ENCODE data around the gene HS6ST2. TPM values are rescaled to one million over a fixed set of nuclear protein-coding genes. Genes with fewer than 3 reads are reported as not detected.

HS6ST2 gene
- total and polyA plus RNA-seq, 9 of the 15 experiments (the other 6 are each of a cell fraction or from before 2014, with no cell fraction given) = not detected

- Histone ChIP-seq H3K36me3 (ENCODE audit: control insufficient read depth, insufficient read depth, low read length) (no peaks in the 10 kb centered on the region), H3K4me3 (no peak overlapping the region), H3K4me2 (ENCODE audit: insufficient read depth, low read length) (no peak overlapping the region), H2AFZ (ENCODE audit: low read depth, low read length) (no peak overlapping the region), H3K9me3 (replicated peaks; ENCODE audit: control insufficient read depth, insufficient read depth, low read depth, low read length) (no peaks in the 10 kb centered on the region), H3K27me3 (ENCODE audit: control insufficient read depth in 2 of 2, insufficient read depth in 2 of 2, low read length in 2 of 2) (no peaks in the 10 kb centered on the region), H4K20me1 (replicated peaks; ENCODE audit: control insufficient read depth, insufficient read depth, low read length) (no peaks in the 10 kb centered on the region), H3K4me1 (replicated peaks in 1 of 2; ENCODE audit: control insufficient read depth in 2 of 2, insufficient read depth in 2 of 2, low read length in 2 of 2) (no peaks in the 10 kb centered on the region), H3K9me1 (ENCODE audit: control insufficient read depth, insufficient read depth, low read length) (no peaks in the 10 kb centered on the region), H3K9ac (ENCODE audit: insufficient read depth in 1 of 2, low read depth in 2 of 2, low read length in 2 of 2) (no peak overlapping the region), H3K79me2 (ENCODE audit: control insufficient read depth, insufficient read depth, low read length) (no peaks in the 10 kb centered on the region), H3K27ac (ENCODE audit: extremely low read depth, low read depth, low read length) (no peak overlapping the region)
- TF ChIP-seq ZNF197 (CRISPR knock-in tag; IDR thresholded peaks at IDR 0.05; ENCODE audit: low read depth) = no peak
- TF ChIP-seq ZNF77 (CRISPR knock-in tag; IDR thresholded peaks at IDR 0.05) = no peak
- intact Hi-C loops (cut with micrococcal nuclease) = no loop called here
- BruUV-seq (replicated peaks) = no TSS peak
- WGBS (ENCODE audit: insufficient coverage, low coverage, missing lambda C conversion rate) = 0% methylated on average over 6 of the region's 6 CpGs
- in situ Hi-C loops (cut with MboI) = no loop called here
- CTCF ChIA-PET (ENCODE audit: low intra/inter-chr PET ratio) = no interaction called here
- POLR2A ChIA-PET = no interaction called here
- ATAC-seq (no peak), DNase-seq (ENCODE audit: extremely low read depth in 1 of 4, low spot score in 3 of 4) (no peak), FAIRE-seq (no peak)
Observed at GRCh38 chrX:132848296-132848970, 110.0 kb downstream of the HS6ST2 start.

- POLR2A ChIA-PET = no interaction called here
- Histone ChIP-seq H3K9me1 (ENCODE audit: control insufficient read depth, insufficient read depth, low read length) (no peaks in the 10 kb centered on the region), H4K20me1 (replicated peaks; ENCODE audit: control insufficient read depth, insufficient read depth, low read length) (no peaks in the 10 kb centered on the region), H2AFZ (ENCODE audit: low read depth, low read length) (no peak overlapping the region), H3K27me3 (ENCODE audit: control insufficient read depth in 2 of 2, insufficient read depth in 2 of 2, low read length in 2 of 2) (no peaks in the 10 kb centered on the region), H3K9ac (ENCODE audit: insufficient read depth in 1 of 2, low read depth in 2 of 2, low read length in 2 of 2) (no peak overlapping the region), H3K4me3 (no peak overlapping the region), H3K27ac (ENCODE audit: extremely low read depth, low read depth, low read length) (no peak overlapping the region), H3K4me1 (replicated peaks in 1 of 2; ENCODE audit: control insufficient read depth in 2 of 2, insufficient read depth in 2 of 2, low read length in 2 of 2) (no peaks in the 10 kb centered on the region), H3K79me2 (ENCODE audit: control insufficient read depth, insufficient read depth, low read length) (no peaks in the 10 kb centered on the region), H3K4me2 (ENCODE audit: insufficient read depth, low read length) (no peak overlapping the region), H3K36me3 (ENCODE audit: control insufficient read depth, insufficient read depth, low read length) (no peaks in the 10 kb centered on the region), H3K9me3 (replicated peaks; ENCODE audit: control insufficient read depth, insufficient read depth, low read depth, low read length) (no peaks in the 10 kb centered on the region)
- WGBS (ENCODE audit: insufficient coverage, low coverage, missing lambda C conversion rate) = 0% methylated on average over 5 of the region's 5 CpGs
- DNase-seq (ENCODE audit: extremely low read depth in 1 of 4, low spot score in 3 of 4) (no peak), ATAC-seq (no peak), FAIRE-seq (no peak)
- no TSS peak for BruUV-seq (replicated peaks)
- CTCF ChIA-PET (ENCODE audit: low intra/inter-chr PET ratio) = no interaction called here
- intact Hi-C loops (cut with micrococcal nuclease) (no loop called here), in situ Hi-C loops (cut with MboI) (no loop called here)
- TF ChIP-seq RFX1 (IDR thresholded peaks at IDR 0.05) = no peak
- TF ChIP-seq HOMEZ (CRISPR knock-in tag; IDR thresholded peaks at IDR 0.05) = no peak
- no peak for TF ChIP-seq SAFB2 (IDR thresholded peaks at IDR 0.05; ENCODE audit: borderline replicate concordance, low read depth, low read length, severe bottlenecking)
- TF ChIP-seq THAP7 (CRISPR knock-in tag; IDR thresholded peaks at IDR 0.05) = no peak
- TF ChIP-seq CSDE1 (IDR thresholded peaks at IDR 0.05) = no peak
- TF ChIP-seq UBTF (IDR thresholded peaks at IDR 0.05; ENCODE audit: borderline replicate concordance in 1 of 2, low read depth in 2 of 2, low read length in 2 of 2) = no peak
- TF ChIP-seq PTRF (tag; IDR thresholded peaks at IDR 0.05) = no peak
- TF ChIP-seq SMC3 (conservative IDR thresholded peaks at IDR 0.05; ENCODE audit: insufficient read depth, low read depth, low read length) = no peak
Observed at GRCh38 chrX:132843363-132843762, 115.1 kb downstream of the HS6ST2 start.

Data from K562 (cell line).